NCI-H748 (cell line): ENCODE results near the gene HOMER3.

Source experiments
- DNase-seq: peaks from one replicate; lab custom pipeline; 2025; ENCODE audit not compliant: unreplicated experiment; lab: John Stamatoyannopoulos, UW

Gene HOMER3

DNA sequence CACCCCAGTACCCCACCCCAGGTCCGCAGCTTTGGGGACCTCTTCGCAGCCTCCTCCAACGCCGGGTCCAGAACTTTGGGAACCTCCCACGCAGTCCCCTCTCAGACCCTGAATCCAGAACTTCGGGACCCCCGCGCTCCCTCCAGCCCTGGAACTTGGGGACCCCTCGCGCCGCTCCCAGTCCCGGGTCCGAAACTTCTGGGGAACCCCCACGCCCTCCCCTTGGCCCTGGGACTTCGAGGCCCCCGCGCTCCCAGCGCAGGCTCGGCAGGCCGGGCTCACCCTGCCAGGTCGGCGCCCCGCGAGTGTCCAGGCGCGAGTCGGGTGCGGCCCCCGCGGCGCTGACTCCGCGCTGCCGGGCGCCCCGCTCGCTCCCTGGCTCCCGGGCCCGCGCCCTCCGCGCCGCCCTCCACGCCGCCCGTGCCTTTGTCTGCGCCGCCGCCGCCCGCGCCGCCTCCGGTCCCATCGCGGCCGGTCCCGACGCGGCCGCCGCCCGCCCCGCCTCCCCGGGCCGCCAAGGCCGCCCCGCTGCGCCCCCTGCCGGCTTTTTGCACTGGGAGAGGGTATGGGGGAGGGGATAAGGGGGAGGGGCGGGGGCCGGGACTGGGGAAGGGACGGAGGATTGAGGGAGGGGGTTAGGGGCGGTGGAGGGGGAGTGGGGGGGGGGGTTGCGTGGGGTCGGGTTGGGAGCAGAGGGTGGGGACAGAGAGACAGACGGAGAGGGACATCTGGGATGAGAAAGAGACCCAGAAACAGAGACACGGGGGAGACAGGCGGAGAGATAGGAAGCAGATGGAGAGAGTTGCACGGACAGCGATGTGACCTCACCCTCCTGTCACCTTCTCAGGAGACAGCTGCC is at the start of gene HOMER3:
Gene HOMER3 (minus strand): TSS at position 449 of the 859 bp plus-strand sequence. CDS start 2,235 bp downstream, outside the sequence.
- DNase-seq = peak; percentile 51

DNA sequence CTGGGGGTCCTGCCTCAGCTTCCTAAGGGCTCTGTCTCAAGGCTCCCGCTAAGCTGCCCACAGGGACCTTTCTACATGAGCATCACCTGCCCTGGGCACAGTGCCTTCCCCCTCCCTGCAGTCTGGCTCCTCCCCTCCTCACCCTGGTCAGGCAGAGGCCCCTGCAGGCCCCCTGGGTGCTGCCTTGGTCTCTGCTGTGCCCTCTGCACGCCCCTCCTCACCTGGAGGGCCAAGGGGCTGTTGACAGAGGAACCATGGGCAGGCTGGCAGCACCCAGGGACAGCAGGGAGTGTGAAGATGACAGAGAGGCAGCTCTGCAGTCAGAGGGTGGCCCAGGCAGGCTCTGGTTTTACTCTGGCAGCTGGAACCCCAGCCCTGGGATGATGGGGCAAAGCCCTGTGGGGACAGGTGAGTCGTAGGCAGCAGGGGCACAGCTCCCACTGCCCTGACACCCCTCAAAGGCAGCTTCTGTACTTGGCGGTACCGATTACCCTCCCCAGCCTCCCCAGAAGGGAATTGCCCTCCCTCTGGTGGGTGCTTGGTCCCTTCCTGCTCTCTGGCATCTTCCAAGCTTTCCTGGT is 49.2 kb upstream of the HOMER3 start:
- DNase-seq = no peak

GRCh38 chr19:18989316-18989715 is 48.3 kb upstream of the HOMER3 start:
- DNase-seq = no peak

DNA sequence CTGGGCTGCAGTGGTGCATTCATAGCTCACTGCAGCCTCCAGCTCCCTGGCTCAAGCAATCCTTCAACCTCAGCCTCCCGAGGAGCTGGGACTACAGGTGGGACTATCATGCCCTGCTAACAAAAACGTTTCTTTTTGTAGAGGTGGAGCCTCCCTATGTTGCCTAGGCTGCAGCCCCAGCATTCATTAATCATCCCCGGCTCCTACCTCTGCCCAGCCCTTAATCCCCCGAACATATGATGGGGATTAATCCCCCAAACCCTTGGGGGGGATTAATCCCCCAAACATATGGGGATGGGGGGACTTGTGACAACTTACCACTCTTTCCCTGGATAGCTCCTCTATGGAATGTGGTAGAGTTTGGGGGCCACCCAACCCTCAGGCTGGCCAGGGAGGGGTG is 46.4 kb upstream of the HOMER3 start:
- DNase-seq = no peak

DNA sequence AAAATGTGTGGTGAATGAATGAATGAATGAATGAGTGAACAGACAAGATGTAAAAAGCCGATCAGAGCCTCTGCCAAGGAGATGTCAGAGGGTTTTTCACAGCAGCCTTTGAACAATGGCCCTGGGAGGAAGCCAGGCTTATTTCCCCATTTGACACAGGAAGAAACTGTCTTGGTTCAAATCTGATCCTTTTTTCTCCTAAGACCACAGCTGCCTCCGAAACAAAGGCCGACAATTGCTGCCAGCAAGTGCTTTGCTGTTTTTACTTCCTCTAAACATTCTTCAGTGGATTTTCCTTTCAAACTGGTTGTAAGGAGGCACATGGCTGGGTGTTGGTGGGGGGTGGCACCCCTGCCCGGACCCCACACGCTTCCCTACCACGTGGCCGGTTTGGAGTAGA is 44.2 kb upstream of the HOMER3 start:
- DNase-seq = no peak

DNA sequence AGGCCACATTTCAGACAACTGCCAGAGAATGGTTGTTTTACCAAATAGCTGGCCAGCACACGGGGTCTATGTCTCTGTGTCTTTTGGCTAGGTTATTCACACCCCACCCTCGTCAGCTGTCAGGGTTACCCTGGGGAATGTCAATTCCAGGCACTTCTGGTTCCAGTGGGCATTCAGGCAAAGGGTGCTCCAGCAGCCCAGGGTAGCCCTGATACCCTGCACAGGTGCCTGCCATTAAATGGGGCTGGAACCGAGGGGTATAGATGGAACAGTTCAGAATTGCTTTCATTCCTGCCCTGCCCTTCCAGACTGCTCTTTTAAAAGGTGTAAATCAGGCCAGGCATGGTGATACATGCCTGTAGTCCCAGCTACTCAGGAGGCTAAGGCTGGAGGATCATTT is 43.2 kb upstream of the HOMER3 start:
- DNase-seq = no peak

- DNase-seq = no peak
These were observed 41.7 kb upstream of the HOMER3 start for GRCh38 chr19:18982669-18983068.

DNA sequence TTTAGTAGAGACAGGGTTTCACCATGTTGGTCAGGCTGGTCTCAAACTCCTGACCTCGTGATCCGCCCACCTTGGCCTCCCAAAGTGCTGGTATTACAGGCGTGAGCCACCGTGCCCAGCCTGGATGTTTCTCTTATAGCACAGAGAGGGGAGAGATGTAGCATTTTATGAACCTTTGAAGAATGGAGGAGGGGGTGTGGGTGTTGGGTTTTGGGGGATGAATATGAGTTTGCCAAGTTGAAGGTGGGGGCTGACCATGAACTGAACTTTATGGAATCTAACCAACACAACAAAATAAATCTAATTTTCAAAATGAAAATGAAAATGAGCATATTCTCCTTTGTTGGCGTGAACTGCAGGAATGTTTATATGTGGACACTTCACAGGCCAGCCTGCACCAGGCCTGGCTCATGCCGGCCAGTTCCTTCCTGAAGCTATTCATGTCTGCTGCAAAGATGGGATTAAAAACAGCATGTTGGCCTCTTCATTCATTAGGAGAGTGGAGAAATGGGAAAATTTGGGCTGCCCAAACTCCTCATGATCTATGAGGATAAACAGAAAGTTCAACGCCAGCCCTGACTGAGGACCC is 39.5 kb upstream of the HOMER3 start:
- no peak for DNase-seq

- no peak for DNase-seq
These were observed 37.6 kb upstream of the HOMER3 start for GRCh38 chr19:18978616-18979015.

GRCh38 chr19:18975869-18976268 is 34.9 kb upstream of the HOMER3 start:
- no peak for DNase-seq

GRCh38 chr19:18975011-18975410 is 34.0 kb upstream of the HOMER3 start:
- DNase-seq = no peak

DNA sequence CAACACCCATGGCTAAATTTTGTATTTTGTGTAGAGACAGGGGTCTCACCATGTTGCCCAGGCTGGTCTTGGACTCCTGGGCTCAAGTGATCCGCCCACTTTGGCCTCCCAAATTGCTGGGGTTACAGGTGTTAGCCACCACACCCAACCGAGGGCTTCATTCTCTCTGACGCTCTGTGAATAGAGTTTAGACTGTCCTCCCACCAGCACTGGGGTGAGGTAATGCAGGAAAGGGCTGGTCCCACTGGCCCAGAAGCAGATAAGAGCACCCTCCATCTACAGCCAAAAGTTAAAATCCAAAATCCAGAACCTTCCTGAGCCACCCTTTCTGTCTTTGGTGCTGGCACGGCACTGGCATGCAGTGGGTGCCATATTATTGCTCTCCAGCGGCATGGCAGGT is 31.8 kb upstream of the HOMER3 start:
- DNase-seq = no peak

DNA sequence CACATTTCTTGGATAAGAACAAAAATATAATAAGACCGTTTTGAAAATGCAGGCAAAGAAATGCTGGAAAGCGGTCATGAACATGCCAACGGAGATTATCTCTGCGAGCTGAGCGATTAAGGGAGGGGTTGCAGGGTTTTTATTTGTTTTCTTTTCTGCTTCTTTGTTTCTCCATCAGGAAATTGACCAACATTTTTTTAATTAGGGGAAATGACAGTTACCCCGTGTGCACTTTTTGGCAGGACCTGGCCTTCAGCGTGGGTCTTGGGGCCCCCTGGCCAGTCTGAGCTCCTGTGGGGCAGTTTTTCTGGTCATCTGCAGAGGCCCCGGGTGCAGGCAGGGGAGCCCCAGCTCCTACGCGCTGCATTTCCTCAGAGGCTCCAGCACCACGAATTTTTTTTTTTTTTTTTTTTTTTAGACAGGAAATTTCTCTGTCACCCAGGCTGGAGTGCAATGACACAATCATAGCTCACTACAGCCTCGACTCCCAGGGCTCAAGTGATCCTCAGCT is 31.3 kb upstream of the HOMER3 start:
- DNase-seq = no peak

- DNase-seq = no peak
These were observed 29.1 kb upstream of the HOMER3 start for GRCh38 chr19:18969931-18970659.

- no peak for DNase-seq
These were observed 26.5 kb upstream of the HOMER3 start for GRCh38 chr19:18967358-18968146.

- DNase-seq = no peak
These were observed 25.3 kb upstream of the HOMER3 start for GRCh38 chr19:18966307-18966706.

GRCh38 chr19:18964121-18964520 is 23.1 kb upstream of the HOMER3 start:
- DNase-seq = no peak

GRCh38 chr19:18961767-18962620 is 21.0 kb upstream of the HOMER3 start:
- peak; percentile 71 for DNase-seq

DNA sequence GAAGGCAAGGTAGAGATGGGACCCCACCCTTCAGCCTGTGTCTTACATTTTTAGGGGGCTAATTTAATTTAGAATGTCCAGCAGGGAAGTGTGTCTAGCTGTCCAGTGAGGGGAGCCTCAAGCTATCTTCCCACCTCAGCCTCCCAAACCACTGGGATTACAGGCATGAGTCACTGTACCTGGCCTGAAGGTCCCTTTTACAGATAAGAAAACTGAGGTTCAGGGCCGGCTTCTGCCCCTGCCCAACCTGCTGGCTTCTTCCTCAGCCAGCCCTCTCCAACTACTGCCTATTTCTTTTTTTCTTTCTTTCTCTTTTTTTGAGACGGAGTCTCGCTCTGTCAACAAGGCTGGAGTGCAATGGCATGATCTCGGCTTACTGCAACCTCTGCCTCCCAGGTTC is 19.4 kb upstream of the HOMER3 start:
- DNase-seq = no peak

DNA sequence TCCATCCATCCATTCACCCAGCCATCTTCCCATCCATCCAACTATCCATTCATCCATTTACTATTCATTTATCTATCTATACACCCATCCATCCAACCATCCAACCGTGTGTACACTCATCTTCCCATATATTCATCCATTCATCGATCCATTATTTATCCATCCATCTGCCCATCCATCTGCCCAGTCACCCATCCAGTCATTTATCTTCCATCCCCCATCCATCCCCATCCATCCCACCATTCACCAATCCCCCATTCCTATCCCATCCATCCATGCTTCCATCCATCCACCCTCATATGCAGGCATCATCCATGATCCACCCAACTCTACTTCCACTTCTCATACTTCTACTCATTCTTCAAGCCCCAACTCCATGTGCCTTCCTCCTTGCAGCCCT is 14.0 kb upstream of the HOMER3 start:
- DNase-seq = no peak
